Kidney (tissue), 14 donors: ENCODE data around the gene LSAMP. TPM values are rescaled to one million over a fixed set of nuclear protein-coding genes. Genes with fewer than 3 reads are reported as not detected.

Experiments
- DNase-seq, 5 donors: peaks; one replicate each; pipeline ENCODE4 v3.0.0-alpha.2; 2013 to 2020
- FAIRE-seq: peaks from 2 replicates; lab custom pipeline; 2012; peaks lifted over from hg19 to GRCh38; lab: Jason Lieb, UNC
- H3K27ac ChIP-seq, 2 donors: one replicate each; pipeline ENCODE4 v1.7.0; 2013; ENCODE audit warnings: low read depth in 2 of 2, low read length in 2 of 2, inconsistent platforms in 1 of 2
- H3K27me3 ChIP-seq: one replicate; pipeline ENCODE4 v1.7.1; 2013; ENCODE audit warnings: low read length, inconsistent platforms; ENCODE audit not compliant: control insufficient read depth, insufficient read depth
- H3K36me3 ChIP-seq, 3 donors: one replicate each; pipeline versions ENCODE4 v1.7.0 to v1.7.1; 2013; ENCODE audit warnings: low read length in 3 of 3, control low read depth in 1 of 3, inconsistent platforms in 1 of 3; ENCODE audit not compliant: insufficient read depth in 3 of 3, control insufficient read depth in 2 of 3
- H3K4me1 ChIP-seq, 3 donors: one replicate each; pipeline versions ENCODE4 v1.7.0 to v1.7.1; 2013; ENCODE audit warnings: low read length in 3 of 3, inconsistent platforms in 1 of 3, low read depth in 1 of 3; ENCODE audit not compliant: control insufficient read depth in 2 of 3, insufficient read depth in 2 of 3
- H3K4me3 ChIP-seq, 3 donors: one replicate each; pipeline versions ENCODE4 v1.7.0 to v1.8.1; 2013; ENCODE audit warnings: low read length in 3 of 3, control low read depth in 1 of 3, inconsistent platforms in 1 of 3
- H3K9ac ChIP-seq, 3 donors: one replicate each; pipeline versions ENCODE4 v1.7.0 to v1.7.1; 2013; ENCODE audit warnings: low read length in 3 of 3, control low read depth in 1 of 3, inconsistent platforms in 1 of 3
- H3K9me3 ChIP-seq, 3 donors: one replicate each; pipeline versions ENCODE4 v1.7.0 to v1.7.1; 2013; ENCODE audit warnings: low read length in 3 of 3, control low read depth in 1 of 3, inconsistent platforms in 1 of 3; ENCODE audit not compliant: control insufficient read depth in 2 of 3, insufficient read depth in 1 of 3
- intact Hi-C: fragments of 100-400 bp; cut with DNase I; formaldehyde crosslinking; loops from one replicate; pipeline ENCODE4 v1.11.1; 2022
- polyA plus RNA-seq: library from polyadenylated mRNA; stranded (reverse); fragments of 350-450 nt; fragmentation: Illumina TruSeq; extraction: RNeasy Lipid Tissue Mini Kit (QIAGEN cat#74804); gene quantifications from one replicate; pipeline ENCODE4 v1.2.3, GENCODE V29; 2014; ENCODE audit warnings: low read depth, low replicate concordance; ENCODE audit not compliant: insufficient read depth
- total RNA-seq: library from RNA; stranded (reverse); fragmentation: NEBNext Ultra II Directional; extraction: Animal tissue kit (Norgen Biotek cat#: 25700); gene quantifications from one replicate; pipeline ENCODE4 v1.2.1, GENCODE V29; 2021
- TF ChIP-seq, protein P1 (sequence below): IDR thresholded peaks from 3 replicates; pipeline ENCODE4 v1.5.1; 2012; ENCODE audit warnings: mild to moderate bottlenecking, moderate library complexity, borderline replicate concordance; ENCODE audit not compliant: insufficient read depth; ENCODE audit errors: extremely low read depth
- donor health status: control.
- donor health status: control.
- donor health status: control.
- donor health status: control.
- donor health status: control.
- donor health status: DM: yes; HTN: yes; CAD: no.
- donor health status: Normal renal cell carcinoma (clear cell type).

Gene LSAMP
- total and polyA plus RNA-seq, 2 donors from 2014 or later = 1.4 to 3.5 TPM

GRCh38 chr3:115937054-115937453 is 508.2 kb downstream of the LSAMP start:
- Histone ChIP-seq H3K27me3 (no peaks in the 10 kb centered on the region), H3K4me3 (no peak overlapping the region), H3K4me1 (no peaks in the 10 kb centered on the region), H3K27ac (no peak overlapping the region), H3K9me3 (no peaks in the 10 kb centered on the region), H3K36me3 (no peaks in the 10 kb centered on the region), H3K9ac (no peak overlapping the region)
- DNase-seq (no peak), FAIRE-seq (no peak)
- intact Hi-C loops = no loop called here
- TF ChIP-seq, protein P1, sequence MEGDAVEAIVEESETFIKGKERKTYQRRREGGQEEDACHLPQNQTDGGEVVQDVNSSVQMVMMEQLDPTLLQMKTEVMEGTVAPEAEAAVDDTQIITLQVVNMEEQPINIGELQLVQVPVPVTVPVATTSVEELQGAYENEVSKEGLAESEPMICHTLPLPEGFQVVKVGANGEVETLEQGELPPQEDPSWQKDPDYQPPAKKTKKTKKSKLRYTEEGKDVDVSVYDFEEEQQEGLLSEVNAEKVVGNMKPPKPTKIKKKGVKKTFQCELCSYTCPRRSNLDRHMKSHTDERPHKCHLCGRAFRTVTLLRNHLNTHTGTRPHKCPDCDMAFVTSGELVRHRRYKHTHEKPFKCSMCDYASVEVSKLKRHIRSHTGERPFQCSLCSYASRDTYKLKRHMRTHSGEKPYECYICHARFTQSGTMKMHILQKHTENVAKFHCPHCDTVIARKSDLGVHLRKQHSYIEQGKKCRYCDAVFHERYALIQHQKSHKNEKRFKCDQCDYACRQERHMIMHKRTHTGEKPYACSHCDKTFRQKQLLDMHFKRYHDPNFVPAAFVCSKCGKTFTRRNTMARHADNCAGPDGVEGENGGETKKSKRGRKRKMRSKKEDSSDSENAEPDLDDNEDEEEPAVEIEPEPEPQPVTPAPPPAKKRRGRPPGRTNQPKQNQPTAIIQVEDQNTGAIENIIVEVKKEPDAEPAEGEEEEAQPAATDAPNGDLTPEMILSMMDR = no peak

GRCh38 chr3:115932807-115933206 is 512.5 kb downstream of the LSAMP start:
- DNase-seq (no peak), FAIRE-seq (no peak)
- H3K27ac ChIP-seq = no peak overlapping the region
- H3K4me1 ChIP-seq = no peaks in the 10 kb centered on the region
- TF ChIP-seq, protein P1 = no peak
- H3K27me3 ChIP-seq = no peaks in the 10 kb centered on the region
- no peaks in the 10 kb centered on the region for H3K9me3 ChIP-seq
- H3K36me3 ChIP-seq = no peaks in the 10 kb centered on the region
- H3K4me3 ChIP-seq = no peak overlapping the region
- no peak overlapping the region for H3K9ac ChIP-seq
- intact Hi-C loops = no loop called here

DNA sequence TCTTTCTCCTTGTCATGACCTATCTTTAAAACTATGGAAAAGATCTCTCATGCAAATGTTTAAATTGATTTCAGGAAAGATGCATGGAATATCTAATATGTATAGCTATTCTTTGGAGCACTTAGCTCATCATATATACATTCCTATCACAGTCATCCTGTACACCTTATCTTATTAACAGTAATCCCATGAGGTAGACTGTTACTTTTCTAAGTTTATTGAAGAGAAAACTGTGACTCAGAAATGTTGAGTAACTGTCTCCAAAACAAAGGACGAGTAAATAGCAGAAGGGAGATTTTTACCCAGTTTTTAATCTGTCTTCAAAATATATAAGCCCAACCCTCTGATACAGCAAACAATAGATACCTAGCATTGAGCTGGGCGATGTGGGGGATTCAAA is 513.7 kb downstream of the LSAMP start:
- intact Hi-C loops = no loop called here
- DNase-seq (no peak), FAIRE-seq (no peak)
- no peaks in the 10 kb centered on the region for H3K27me3 ChIP-seq
- TF ChIP-seq, protein P1 = no peak
- H3K36me3 ChIP-seq = no peaks in the 10 kb centered on the region
- H3K9me3 ChIP-seq = no peaks in the 10 kb centered on the region
- H3K4me3 ChIP-seq = no peak overlapping the region
- H3K9ac ChIP-seq = no peak overlapping the region
- no peak overlapping the region for H3K27ac ChIP-seq
- H3K4me1 ChIP-seq = no peaks in the 10 kb centered on the region

- DNase-seq (no peak), FAIRE-seq (no peak)
- no peaks in the 10 kb centered on the region for H3K9me3 ChIP-seq
- intact Hi-C loops = no loop called here
- no peaks in the 10 kb centered on the region for H3K27me3 ChIP-seq
- TF ChIP-seq, protein P1 = no peak
- H3K27ac ChIP-seq = no peak overlapping the region
- H3K4me3 ChIP-seq = no peak overlapping the region
- H3K36me3 ChIP-seq = no peaks in the 10 kb centered on the region
- no peak overlapping the region for H3K9ac ChIP-seq
- H3K4me1 ChIP-seq = no peaks in the 10 kb centered on the region
These were observed 514.4 kb downstream of the LSAMP start for GRCh38 chr3:115930922-115931321.
